ENCODE data around the gene CACNA1S. TPM values are rescaled to one million over a fixed set of nuclear protein-coding genes. Genes with fewer than 3 reads are reported as not detected.

Gene CACNA1S
- total and polyA plus RNA-seq, 2 of the 8 experiments (the other 6 are each of a cell fraction or from before 2014, with no cell fraction given): 0.06 TPM; not detected in 1

GRCh38 chr1:201136355-201137023, 24.3 kb upstream of the CACNA1S start:
- H3K4ac ChIP-seq (replicated peaks; ENCODE audit: insufficient read length, low read depth, low read length): no peak overlapping the region
- no peak overlapping the region for H2AFZ ChIP-seq (ENCODE audit: low read length)
- no peaks in the 10 kb centered on the region for H3K9me3 ChIP-seq (ENCODE audit: insufficient read depth in 2 of 2, low read depth in 1 of 2, low read length in 1 of 2)
- no peaks in the 10 kb centered on the region for H3K4me1 ChIP-seq (replicated peaks in 1 of 4; ENCODE audit: control insufficient read depth in 3 of 4, insufficient read depth in 4 of 4, low read length in 3 of 4)
- no peak overlapping the region for H3K9ac ChIP-seq (replicated peaks in 1 of 4; ENCODE audit: extremely low read depth in 1 of 4, low read depth in 3 of 4, low read length in 3 of 4)
- H3K27ac ChIP-seq (ENCODE audit: low read depth, low read length): no peak overlapping the region
- CTCF ChIA-PET (ENCODE audit: partially characterized antibody): interaction anchor here (0.6 to 5.8 kb wide), 8 partner anchors 13 to 157 kb away, joined by 3 to 32 read pairs (median 5); no protein-coding TSS in a partner anchor
- H2BK20ac ChIP-seq (ENCODE audit: low read length): no peak overlapping the region
- no peak overlapping the region for H2BK120ac ChIP-seq (replicated peaks; ENCODE audit: low read depth, low read length)
- DNase-seq (ENCODE audit: low read depth in 1 of 2, low spot score in 2 of 2) (no peak), FAIRE-seq (no peak)
- H3K18ac ChIP-seq (ENCODE audit: extremely low read depth, low read length): no peak overlapping the region
- no peak overlapping the region for H3K23ac ChIP-seq (ENCODE audit: insufficient read length)
- no peak overlapping the region for H3K14ac ChIP-seq (ENCODE audit: insufficient read length)
- H4K20me1 ChIP-seq (replicated peaks in 1 of 2; ENCODE audit: control insufficient read depth in 1 of 2, insufficient read depth in 2 of 2, low read length in 2 of 2): peaks cover 3 to 14% of the 10 kb centered on the region in 2 experiments
- POLR2A ChIA-PET (ENCODE audit: partially characterized antibody): interaction anchor here (0.7 to 3.7 kb wide), 4 partner anchors 9 to 526 kb away, joined by 3 to 28 read pairs (median 6); partner anchors contain the start of gene TMEM9
- H3K36me3 ChIP-seq (ENCODE audit: control insufficient read depth in 2 of 4, insufficient read depth in 4 of 4, low read length in 3 of 4): peaks cover 11 to 62% (median 29%) of the 10 kb centered on the region in 4 experiments
- no peak overlapping the region for H4K5ac ChIP-seq (ENCODE audit: insufficient read length, low read depth, low read length)
- no peak overlapping the region for H4K91ac ChIP-seq (replicated peaks; ENCODE audit: insufficient read length, low read length)
- H4K8ac ChIP-seq (ENCODE audit: extremely low read depth, insufficient read depth, low read length): no peak overlapping the region
- 78% methylated on average over 8 of the region's 8 CpGs; no CpG with 5 or more reads in 1 of the 2 experiments for WGBS, 2 experiments (ENCODE audit: extremely low coverage in 1 of 2, insufficient coverage in 1 of 2, insufficient read length in 1 of 2, insufficient replicate concordance in 2 of 2, low coverage in 1 of 2, low lambda C conversion rate in 2 of 2, missing lambda C conversion rate in 1 of 2)
- H2BK5ac ChIP-seq (ENCODE audit: low read depth, low read length): no peak overlapping the region
- H3K4me2 ChIP-seq (ENCODE audit: insufficient read depth in 1 of 2, low read depth in 2 of 2, low read length in 2 of 2): no peak overlapping the region
- H3K79me2 ChIP-seq (ENCODE audit: control insufficient read depth in 1 of 2, insufficient read depth in 2 of 2, low read length in 2 of 2): no peaks in the 10 kb centered on the region
- no peaks in the 10 kb centered on the region for H3K27me3 ChIP-seq (replicated peaks in 1 of 4; ENCODE audit: control insufficient read depth in 3 of 4, extremely low read depth in 1 of 4, insufficient read depth in 3 of 4, low read length in 3 of 4)
- no peak overlapping the region for H3K56ac ChIP-seq (replicated peaks; ENCODE audit: insufficient read length, low read depth, low read length)
- H2AK5ac ChIP-seq (ENCODE audit: low read depth, low read length): no peak overlapping the region
- no peak overlapping the region for H2BK12ac ChIP-seq (ENCODE audit: low read depth, low read length)
- H2BK15ac ChIP-seq (ENCODE audit: low read length): no peak overlapping the region
- no peaks in the 10 kb centered on the region for H3K23me2 ChIP-seq (ENCODE audit: low read depth, low read length)
- no peaks in the 10 kb centered on the region; the same call in 1 of the 2 replicates for H3K79me1 ChIP-seq (ENCODE audit: low read depth, low read length)
- H3K4me3 ChIP-seq (ENCODE audit: extremely low read depth in 1 of 4, insufficient read depth in 2 of 4, low read depth in 3 of 4, low read length in 4 of 4): no peak overlapping the region
- no peak for TF ChIP-seq CBX8 (IDR thresholded peaks at IDR 0.05; ENCODE audit: borderline replicate concordance, low read depth, low read length)
- TF ChIP-seq POLR2A (IDR thresholded peaks at IDR 0.05; ENCODE audit: control extremely low read depth in 1 of 2, low read depth in 2 of 2, low read length in 2 of 2): no peak
- no peak for TF ChIP-seq EZH2 (IDR thresholded peaks at IDR 0.05; ENCODE audit: low read depth, low read length, severe bottlenecking)
- no peak for TF ChIP-seq SRF (IDR thresholded peaks at IDR 0.05; ENCODE audit: low read depth, low read length)
- no peak for TF ChIP-seq BACH1 (IDR thresholded peaks at IDR 0.05; ENCODE audit: low read length)
- TF ChIP-seq EP300 (IDR thresholded peaks at IDR 0.05; ENCODE audit: borderline replicate concordance in 1 of 2, low read depth in 2 of 2, low read length in 2 of 2): no peak
- TF ChIP-seq NANOG (IDR thresholded peaks at IDR 0.05; ENCODE audit: insufficient read depth, low read depth, low read length, poor library complexity, severe bottlenecking): no peak
- TF ChIP-seq EGR1 (IDR thresholded peaks at IDR 0.05; ENCODE audit: borderline replicate concordance, low read depth, low read length): no peak
- TF ChIP-seq SIRT6 (IDR thresholded peaks at IDR 0.05; ENCODE audit: low read length): no peak
- TF ChIP-seq ZNF274 (IDR thresholded peaks at IDR 0.05; ENCODE audit: borderline replicate concordance, extremely low read depth, low read length): no peak

Data from H1 (cell line).